BLaER1 treated with 17β-estradiol and CSF1 and Interleukin-3, amounts not matched to agents 10 nM and 100 nM (cell line): ENCODE results near the gene TRPM2.
"Not testable (repeated sequence)": the region's sequence is repeated elsewhere in the genome, so short reads cannot be mapped to it uniquely, and the experiment has no call there.

ENCODE experiments used
- H3K27ac ChIP-seq, 11 experiments: shearing (Covaris generic); formaldehyde crosslinking; 2 replicates each; pipeline ENCODE4 v1.8.1; 2022
- H3K27me3 ChIP-seq, 11 experiments: shearing (Covaris generic); formaldehyde crosslinking; 2 replicates each; pipeline ENCODE4 v1.8.1; 2022
- H3K36me3 ChIP-seq, 11 experiments: shearing (Covaris generic); formaldehyde crosslinking; 2 replicates each; pipeline ENCODE4 v1.8.1; 2022
- H3K4me1 ChIP-seq, 10 experiments: shearing (Covaris generic); formaldehyde crosslinking; 2 replicates each; pipeline ENCODE4 v1.8.1; 2022
- H3K4me2 ChIP-seq, 11 experiments: shearing (Covaris generic); formaldehyde crosslinking; 2 replicates each; pipeline ENCODE4 v1.8.1; 2022
- H3K4me3 ChIP-seq, 10 experiments: shearing (Covaris generic); formaldehyde crosslinking; 2 replicates each; pipeline ENCODE4 v1.8.1; 2022
- H3K9ac ChIP-seq, 11 experiments: shearing (Covaris generic); formaldehyde crosslinking; 2 replicates each; pipeline ENCODE4 v1.8.1; 2022
- H3K9me3 ChIP-seq, 11 experiments: shearing (Covaris generic); formaldehyde crosslinking; replicated peaks in 1 of 11; 2 replicates each; pipeline ENCODE4 v1.8.1; 2022
- H4K20me1 ChIP-seq, 11 experiments: shearing (Covaris generic); formaldehyde crosslinking; 2 replicates each; pipeline ENCODE4 v1.8.1; 2022
- Cebpa-rat ChIP-seq, 11 experiments: shearing (Covaris generic); IDR thresholded peaks; 2 replicates each; pipeline ENCODE4 v1.8.1; 2022

The TRPM2 gene

DNA sequence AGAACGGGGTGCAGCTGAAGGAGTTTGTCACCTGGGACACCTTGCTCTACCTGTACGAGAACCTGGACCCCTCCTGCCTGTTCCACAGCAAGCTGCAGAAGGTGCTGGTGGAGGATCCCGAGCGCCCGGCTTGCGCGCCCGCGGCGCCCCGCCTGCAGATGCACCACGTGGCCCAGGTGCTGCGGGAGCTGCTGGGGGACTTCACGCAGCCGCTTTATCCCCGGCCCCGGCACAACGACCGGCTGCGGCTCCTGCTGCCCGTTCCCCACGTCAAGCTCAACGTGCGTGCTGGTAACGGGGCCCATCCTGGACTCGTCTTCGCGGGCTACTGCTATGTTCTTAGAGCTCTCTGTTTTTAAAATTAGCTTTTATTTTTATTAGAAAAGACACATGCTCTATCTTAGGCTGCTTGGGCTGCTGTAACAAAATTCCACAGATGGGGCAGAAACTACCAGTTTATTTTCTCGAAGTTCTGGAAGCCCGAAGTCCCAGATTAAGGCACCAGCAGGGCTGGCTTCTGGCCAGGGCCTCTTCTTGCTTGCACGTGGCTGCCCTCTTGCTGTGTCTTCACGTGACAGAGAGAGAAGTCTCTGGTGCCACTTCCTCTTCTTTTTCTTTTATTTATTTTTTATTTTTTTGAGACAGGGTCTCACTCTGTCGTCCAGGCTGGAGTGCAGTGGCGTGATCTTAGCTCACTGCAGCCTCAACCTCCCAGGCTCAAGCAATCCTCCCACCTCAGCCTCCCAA is 38.1 kb downstream of the TRPM2 start:
- Histone ChIP-seq H3K27ac (peak overlapping the region in 2 of 11 experiments; percentile 4 to 40; a peak in 2 of 22 replicates), H3K4me2 (peak overlapping the region in 5 of 11 experiments; percentile 32 to 86 (median 54); a peak in 11 of 22 replicates), H3K9ac (peak overlapping the region in 3 of 11 experiments; percentile 9 to 48 (median 22); a peak in 1 of 22 replicates), H3K4me3 (no peak overlapping the region), H3K27me3 (no peaks in the 10 kb centered on the region), H3K36me3 (peaks cover 76 to 91% (median 89%) of the 10 kb centered on the region in 11 experiments), H3K9me3 (peaks cover 0 to 9% (median 6%) of the 10 kb centered on the region in 11 experiments; a peak in 19 of 22 replicates), H4K20me1 (peaks cover 0 to 71% (median 39%) of the 10 kb centered on the region in 11 experiments; a peak in 17 of 22 replicates), H3K4me1 (peaks cover 5 to 28% (median 13%) of the 10 kb centered on the region in 10 experiments; a peak in 15 of 20 replicates)
- no peak for TF ChIP-seq Cebpa-rat (IDR thresholded peaks at IDR 0.05)

DNA sequence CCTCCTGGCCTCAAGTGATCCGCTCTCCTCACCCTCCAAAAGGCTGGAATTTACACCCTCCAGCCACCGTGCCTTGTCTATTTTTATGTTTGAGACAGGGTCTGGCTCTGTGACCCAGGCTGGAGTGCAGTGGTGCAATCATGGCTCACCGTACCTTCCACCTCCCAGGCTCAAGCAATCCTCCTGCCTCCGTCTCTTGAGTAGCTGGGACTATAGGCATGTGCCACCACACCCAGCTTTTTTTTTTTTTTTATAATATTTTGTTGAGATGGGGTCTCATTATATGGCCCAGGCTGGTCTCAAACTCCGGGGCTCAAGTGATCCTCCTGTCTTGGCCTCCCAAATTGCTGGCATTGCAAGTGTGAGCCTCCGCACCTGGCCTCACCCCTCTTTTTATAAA is 38.8 kb downstream of the TRPM2 start:
- peaks cover 5 to 28% (median 13%) of the 10 kb centered on the region in 10 experiments; a peak in 15 of 20 replicates for H3K4me1 ChIP-seq
- H3K9me3 ChIP-seq = peaks cover 0 to 4% (median 0%) of the 10 kb centered on the region in 11 experiments; a peak in 2 of 22 replicates
- peak overlapping the region in 2 of 11 experiments; percentile 63 to 86; a peak in 4 of 22 replicates for H3K4me2 ChIP-seq
- peaks cover 0 to 75% (median 41%) of the 10 kb centered on the region in 11 experiments; a peak in 17 of 22 replicates for H4K20me1 ChIP-seq
- peak overlapping the region in 1 of 11 experiments; percentile 48; a peak in 1 of 22 replicates for H3K9ac ChIP-seq
- no peaks in the 10 kb centered on the region for H3K27me3 ChIP-seq
- no peak overlapping the region for H3K4me3 ChIP-seq
- peaks cover 71 to 88% (median 86%) of the 10 kb centered on the region in 11 experiments for H3K36me3 ChIP-seq
- TF ChIP-seq Cebpa-rat (IDR thresholded peaks at IDR 0.05) = no peak
- peak overlapping the region in 1 of 11 experiments; percentile 40; a peak in 1 of 22 replicates for H3K27ac ChIP-seq

DNA sequence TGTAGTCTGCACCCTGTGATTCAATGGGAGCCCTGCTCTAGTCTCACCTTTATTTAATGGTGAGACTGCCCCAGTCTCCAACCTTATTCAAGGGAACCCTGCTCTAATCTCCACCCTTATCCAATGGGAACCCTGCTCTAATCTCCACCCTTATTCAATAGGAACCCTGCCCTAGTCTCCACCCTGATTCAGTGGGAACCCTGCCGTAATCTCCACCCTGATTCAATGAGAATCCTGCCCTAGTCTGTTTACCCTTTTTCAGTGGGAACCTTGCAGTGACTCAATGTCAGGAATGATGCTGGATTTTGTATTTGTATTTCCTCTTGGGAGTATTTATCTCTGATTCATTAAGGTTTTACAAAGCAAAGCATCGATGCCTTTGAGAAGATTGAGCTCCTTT is 39.5 kb downstream of the TRPM2 start:
- peaks cover 73 to 88% (median 87%) of the 10 kb centered on the region in 11 experiments for H3K36me3 ChIP-seq
- TF ChIP-seq Cebpa-rat (IDR thresholded peaks at IDR 0.05) = no peak
- H3K27me3 ChIP-seq = no peaks in the 10 kb centered on the region
- 0 out of 22 replicates have a peak overlapping the region, but pooled peaks of 1 of the 11 experiments have one; percentile 86 for H3K4me2 ChIP-seq
- H3K4me1 ChIP-seq = peaks cover 5 to 28% (median 13%) of the 10 kb centered on the region in 10 experiments; a peak in 15 of 20 replicates
- no peak overlapping the region for H3K27ac ChIP-seq
- peaks cover 0 to 82% (median 48%) of the 10 kb centered on the region in 11 experiments; a peak in 17 of 22 replicates for H4K20me1 ChIP-seq
- H3K9me3 ChIP-seq = peaks cover 0 to 4% (median 0%) of the 10 kb centered on the region in 11 experiments; a peak in 1 of 22 replicates
- H3K4me3 ChIP-seq = no peak overlapping the region
- H3K9ac ChIP-seq = no peak overlapping the region; a peak in 1 of 22 replicates

DNA sequence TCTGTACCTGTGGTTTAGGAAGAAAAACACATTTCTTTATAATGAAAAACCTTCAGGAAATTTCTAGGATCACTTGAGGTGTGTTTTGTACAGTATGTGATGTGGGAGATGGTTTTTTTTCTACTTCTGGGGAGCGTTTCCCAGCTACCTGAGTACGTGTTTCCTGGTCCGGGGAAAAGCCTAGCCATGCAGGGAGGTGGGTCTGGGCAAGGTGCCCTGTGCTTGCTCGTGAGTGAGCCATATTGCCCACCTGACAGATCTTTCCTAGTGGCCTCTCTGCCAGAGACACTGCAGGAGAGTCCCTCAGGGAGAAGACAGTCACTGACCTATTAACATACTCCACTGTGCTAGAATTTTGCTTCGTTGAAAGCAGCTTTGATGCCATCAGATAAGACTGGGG is 41.3 kb downstream of the TRPM2 start:
- H4K20me1 ChIP-seq = peaks cover 0 to 89% (median 65%) of the 10 kb centered on the region in 11 experiments; a peak in 18 of 22 replicates
- no peaks in the 10 kb centered on the region for H3K27me3 ChIP-seq
- H3K36me3 ChIP-seq = peaks cover 81 to 88% (median 87%) of the 10 kb centered on the region in 11 experiments
- no peak overlapping the region for H3K4me2 ChIP-seq
- no peak for TF ChIP-seq Cebpa-rat (IDR thresholded peaks at IDR 0.05)
- no peak overlapping the region; a peak in 1 of 22 replicates for H3K27ac ChIP-seq
- H3K4me3 ChIP-seq = no peak overlapping the region
- peaks cover 5 to 28% (median 13%) of the 10 kb centered on the region in 10 experiments; a peak in 16 of 20 replicates for H3K4me1 ChIP-seq
- H3K9me3 ChIP-seq = no peaks in the 10 kb centered on the region
- H3K9ac ChIP-seq = peak overlapping the region in 2 of 11 experiments; percentile 14 to 25; a peak in 3 of 22 replicates

DNA sequence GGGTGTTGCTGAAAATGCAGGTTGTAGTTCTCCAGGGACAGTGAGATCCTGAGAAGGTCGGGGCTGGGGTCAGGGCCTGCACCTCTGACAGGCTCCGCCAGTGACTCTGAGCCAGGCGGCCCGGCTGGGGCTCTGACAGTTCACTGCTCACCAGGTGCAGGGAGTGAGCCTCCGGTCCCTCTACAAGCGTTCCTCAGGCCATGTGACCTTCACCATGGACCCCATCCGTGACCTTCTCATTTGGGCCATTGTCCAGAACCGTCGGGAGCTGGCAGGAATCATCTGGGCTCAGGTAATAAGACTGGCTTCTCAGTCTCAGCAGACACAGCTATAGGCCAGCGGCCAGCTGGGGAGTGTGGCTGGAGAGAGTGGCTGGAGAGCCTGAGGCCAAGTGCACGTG is 41.8 kb downstream of the TRPM2 start:
- H3K27ac ChIP-seq = no peak overlapping the region
- no peak overlapping the region for H3K4me2 ChIP-seq
- peaks cover 81 to 88% (median 87%) of the 10 kb centered on the region in 11 experiments for H3K36me3 ChIP-seq
- no peaks in the 10 kb centered on the region for H3K27me3 ChIP-seq
- peak overlapping the region in 2 of 11 experiments; percentile 14 to 25; a peak in 4 of 22 replicates for H3K9ac ChIP-seq
- H4K20me1 ChIP-seq = peaks cover 0 to 89% (median 70%) of the 10 kb centered on the region in 11 experiments; a peak in 18 of 22 replicates
- TF ChIP-seq Cebpa-rat (IDR thresholded peaks at IDR 0.05) = no peak
- no peak overlapping the region for H3K4me3 ChIP-seq
- H3K9me3 ChIP-seq = no peaks in the 10 kb centered on the region
- H3K4me1 ChIP-seq = peaks cover 5 to 27% (median 15%) of the 10 kb centered on the region in 10 experiments; a peak in 18 of 20 replicates

DNA sequence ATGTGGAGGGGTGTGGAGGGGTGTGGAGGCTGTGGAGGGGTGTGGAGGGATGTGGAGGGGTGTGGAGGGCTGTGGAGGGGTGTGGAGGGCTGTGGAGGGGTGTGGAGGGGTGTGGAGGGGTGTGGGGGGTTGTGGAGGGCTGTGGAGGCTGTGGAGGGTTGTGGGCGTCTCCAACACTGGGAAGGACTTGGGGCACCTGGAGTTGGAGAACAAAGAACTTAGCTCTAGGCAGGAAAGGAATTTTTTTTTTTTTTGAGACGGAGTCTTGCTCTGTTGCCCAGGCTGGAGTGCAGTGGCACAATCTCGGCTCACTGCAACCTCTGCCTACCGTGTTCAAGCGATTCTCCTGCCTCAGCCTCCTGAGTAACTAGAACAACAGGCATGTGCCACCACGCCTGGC is 43.4 kb downstream of the TRPM2 start:
- H3K9ac ChIP-seq, H3K4me2 ChIP-seq, H3K9me3 ChIP-seq, H3K4me3 ChIP-seq, H3K27ac ChIP-seq, H3K27me3 ChIP-seq: not testable (repeated sequence)
- Histone ChIP-seq H3K4me1 (peaks cover 4 to 20% (median 12%) of the 10 kb centered on the region in 10 experiments; a peak in 19 of 20 replicates), H3K36me3 (peaks cover 80 to 88% (median 87%) of the 10 kb centered on the region in 11 experiments), H4K20me1 (peaks cover 0 to 90% (median 70%) of the 10 kb centered on the region in 11 experiments; a peak in 18 of 22 replicates)

DNA sequence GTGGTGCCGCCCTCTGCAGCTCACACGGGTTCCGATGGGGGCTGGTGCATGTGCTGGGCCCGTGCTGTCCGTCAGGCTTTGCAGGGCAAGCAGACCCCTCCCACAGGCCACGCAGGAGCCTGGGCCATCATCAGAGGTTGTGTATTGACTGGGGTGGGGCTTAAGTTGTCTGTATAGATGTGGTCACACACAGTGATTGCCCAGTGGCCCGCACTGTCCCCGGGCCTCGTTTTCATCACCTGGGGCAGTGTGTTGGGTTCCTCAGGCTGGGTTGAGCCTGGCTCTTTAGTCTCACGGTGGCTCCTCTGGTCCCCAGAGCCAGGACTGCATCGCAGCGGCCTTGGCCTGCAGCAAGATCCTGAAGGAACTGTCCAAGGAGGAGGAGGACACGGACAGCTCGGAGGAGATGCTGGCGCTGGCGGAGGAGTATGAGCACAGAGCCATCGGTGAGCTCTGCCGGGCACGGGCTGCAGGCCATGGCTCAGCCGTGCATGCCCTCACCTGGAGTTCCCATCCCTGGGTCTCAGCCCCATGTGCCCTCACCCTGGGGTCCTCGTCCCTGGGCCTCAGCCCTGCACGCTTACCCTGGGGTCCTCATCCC is 44.1 kb downstream of the TRPM2 start:
- Histone ChIP-seq H3K4me3 (no peak overlapping the region), H3K9me3 (peaks cover 0 to 17% (median under 1%) of the 10 kb centered on the region in 11 experiments; a peak in 12 of 22 replicates), H3K9ac (no peak overlapping the region), H3K27me3 (no peaks in the 10 kb centered on the region), H3K36me3 (peaks cover 80 to 88% (median 87%) of the 10 kb centered on the region in 11 experiments), H3K4me1 (peaks cover 0 to 23% (median 14%) of the 10 kb centered on the region in 10 experiments; a peak in 14 of 20 replicates), H3K27ac (no peak overlapping the region), H3K4me2 (no peak overlapping the region), H4K20me1 (peaks cover 0 to 90% (median 70%) of the 10 kb centered on the region in 11 experiments; a peak in 18 of 22 replicates)
- TF ChIP-seq Cebpa-rat (IDR thresholded peaks at IDR 0.05) = no peak

DNA sequence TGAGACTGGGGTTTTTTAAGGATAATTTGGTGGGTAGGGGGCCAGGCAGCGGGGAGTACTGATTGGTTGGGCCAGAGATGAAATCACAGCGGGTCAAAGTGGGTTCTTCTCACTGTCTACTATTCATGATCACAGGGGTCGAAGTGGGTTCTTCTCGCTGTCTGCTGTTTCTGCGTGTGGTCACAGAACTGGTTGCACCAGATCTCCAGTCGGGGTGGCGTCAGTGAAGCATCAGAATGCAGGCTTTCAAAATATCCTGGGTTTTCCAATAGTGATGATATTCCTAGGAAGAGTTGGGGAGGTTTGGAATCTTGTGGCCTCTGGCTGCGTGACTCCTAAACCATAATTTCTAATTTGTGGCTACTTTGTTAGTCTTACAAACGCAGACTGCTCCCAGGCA is 45.1 kb downstream of the TRPM2 start:
- H3K4me2 ChIP-seq = no peak overlapping the region
- H3K27ac ChIP-seq = no peak overlapping the region
- H3K9ac ChIP-seq = no peak overlapping the region
- H3K4me1 ChIP-seq = peaks cover 0 to 26% (median 14%) of the 10 kb centered on the region in 10 experiments; a peak in 12 of 20 replicates
- H4K20me1 ChIP-seq = peaks cover 0 to 90% (median 67%) of the 10 kb centered on the region in 11 experiments; a peak in 18 of 22 replicates
- H3K4me3 ChIP-seq = no peak overlapping the region
- peaks cover 0 to 26% (median 10%) of the 10 kb centered on the region in 11 experiments; a peak in 15 of 22 replicates for H3K9me3 ChIP-seq
- TF ChIP-seq Cebpa-rat (IDR thresholded peaks at IDR 0.05) = no peak
- H3K27me3 ChIP-seq = no peaks in the 10 kb centered on the region
- H3K36me3 ChIP-seq = peaks cover 80 to 88% (median 87%) of the 10 kb centered on the region in 11 experiments
